Ascending aorta (tissue), 2 donors: ENCODE results near the gene CTNND2. TPM values are rescaled to one million over a fixed set of nuclear protein-coding genes. Genes with fewer than 3 reads are reported as not detected.

Experiments
- DNase-seq, 2 donors: peaks; one replicate each; pipeline ENCODE4 v3.0.0-alpha.2; 2019; ENCODE audit warnings: low spot score in 2 of 2
- H3K27ac ChIP-seq, 2 donors: fragments of 200-600 bp; sonication (generic); one replicate each; pipeline ENCODE4 v1.5.1; 2016 to 2017; ENCODE audit warnings: mild to moderate bottlenecking in 1 of 2
- H3K27me3 ChIP-seq: fragments of 200-600 bp; sonication (generic); one replicate; pipeline ENCODE4 v1.5.1; 2017
- H3K36me3 ChIP-seq, 2 donors: fragments of 200-600 bp; sonication (generic); one replicate each; pipeline ENCODE4 v1.5.1; 2016
- H3K4me1 ChIP-seq, 2 donors: fragments of 200-600 bp; sonication (generic); one replicate each; pipeline ENCODE4 v1.5.1; 2016 to 2017; ENCODE audit warnings: mild to moderate bottlenecking in 1 of 2
- H3K4me3 ChIP-seq, 2 donors: fragments of 200-600 bp; sonication (generic); one replicate each; pipeline ENCODE4 v1.5.1; 2016 to 2017; ENCODE audit warnings: mild to moderate bottlenecking in 1 of 2
- H3K9me3 ChIP-seq, 2 donors: fragments of 200-600 bp; sonication (generic); one replicate each; pipeline ENCODE4 v1.5.1; 2016
- intact Hi-C: fragments of 100-400 bp; cut with DNase I; formaldehyde crosslinking; loops from one replicate; pipeline ENCODE4 v1.15.1; 2023
- total RNA-seq: library from RNA; depleted of rRNA; stranded (reverse); fragments of >200 nt; gene quantifications from one replicate; pipeline ENCODE4 v1.1.0, GENCODE V29; 2016
- TF ChIP-seq, protein P1 (sequence below), 3 experiments: fragments of 200-600 bp in 2 of 3; fragments of 450-650 bp in 1 of 3; sonication (generic) in 2 of 3; IDR thresholded peaks; one replicate each; pipeline ENCODE4 v1.5.1; 2016 to 2019; ENCODE audit warnings: antibody characterized with exemption in 3 of 3, mild to moderate bottlenecking in 1 of 3, moderate library complexity in 1 of 3

The CTNND2 gene
- total RNA-seq, 1 donor from 2014 or later = 0.11 TPM

DNA sequence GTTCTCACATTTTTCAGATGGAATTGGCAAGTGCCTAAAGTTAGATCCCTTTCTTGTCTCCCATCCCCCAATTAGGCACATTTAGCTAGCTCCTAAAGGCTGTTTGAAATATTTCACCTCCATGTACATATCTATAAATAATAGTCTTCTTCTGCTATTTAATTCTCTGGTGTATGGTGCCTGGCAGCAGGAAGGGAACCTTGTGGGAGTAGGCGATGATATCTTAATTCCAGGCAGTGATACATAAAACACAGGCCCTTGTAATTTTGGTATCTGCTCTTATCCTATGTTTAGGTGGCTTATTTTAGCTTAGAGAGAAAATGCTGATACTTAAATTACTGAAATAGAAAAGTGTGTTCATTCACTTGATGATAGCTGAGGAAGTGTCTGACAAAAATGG, 880.3 kb downstream of the CTNND2 start:
- Histone ChIP-seq H3K27ac (no peak overlapping the region), H3K36me3 (no peaks in the 10 kb centered on the region), H3K27me3 (no peaks in the 10 kb centered on the region), H3K9me3 (no peaks in the 10 kb centered on the region), H3K4me3 (no peak overlapping the region), H3K4me1 (no peaks in the 10 kb centered on the region)
- no peak for DNase-seq
- intact Hi-C loops = no loop called here
- TF ChIP-seq, protein P1, sequence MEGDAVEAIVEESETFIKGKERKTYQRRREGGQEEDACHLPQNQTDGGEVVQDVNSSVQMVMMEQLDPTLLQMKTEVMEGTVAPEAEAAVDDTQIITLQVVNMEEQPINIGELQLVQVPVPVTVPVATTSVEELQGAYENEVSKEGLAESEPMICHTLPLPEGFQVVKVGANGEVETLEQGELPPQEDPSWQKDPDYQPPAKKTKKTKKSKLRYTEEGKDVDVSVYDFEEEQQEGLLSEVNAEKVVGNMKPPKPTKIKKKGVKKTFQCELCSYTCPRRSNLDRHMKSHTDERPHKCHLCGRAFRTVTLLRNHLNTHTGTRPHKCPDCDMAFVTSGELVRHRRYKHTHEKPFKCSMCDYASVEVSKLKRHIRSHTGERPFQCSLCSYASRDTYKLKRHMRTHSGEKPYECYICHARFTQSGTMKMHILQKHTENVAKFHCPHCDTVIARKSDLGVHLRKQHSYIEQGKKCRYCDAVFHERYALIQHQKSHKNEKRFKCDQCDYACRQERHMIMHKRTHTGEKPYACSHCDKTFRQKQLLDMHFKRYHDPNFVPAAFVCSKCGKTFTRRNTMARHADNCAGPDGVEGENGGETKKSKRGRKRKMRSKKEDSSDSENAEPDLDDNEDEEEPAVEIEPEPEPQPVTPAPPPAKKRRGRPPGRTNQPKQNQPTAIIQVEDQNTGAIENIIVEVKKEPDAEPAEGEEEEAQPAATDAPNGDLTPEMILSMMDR (IDR thresholded peaks at IDR 0.05) = no peak

DNA sequence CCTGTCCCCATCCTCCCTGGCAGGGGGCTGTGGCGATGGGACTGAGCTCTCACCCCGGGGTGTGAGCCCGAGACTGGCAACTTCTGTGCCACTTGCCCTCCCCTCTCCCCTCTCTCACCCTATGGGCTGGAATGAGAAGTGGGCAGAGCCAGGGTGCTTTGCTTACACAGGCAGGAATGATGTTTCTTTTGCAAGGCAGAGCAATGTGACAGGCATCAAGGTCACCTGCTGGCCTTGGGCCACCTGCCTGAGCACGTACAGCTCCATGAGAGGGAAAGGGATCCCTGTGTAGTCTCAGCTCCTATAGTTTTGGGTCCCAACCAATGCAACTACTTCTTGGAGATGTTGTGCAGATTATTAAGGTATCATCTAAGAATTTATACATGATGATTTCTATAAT, 890.5 kb downstream of the CTNND2 start:
- Histone ChIP-seq H3K27me3 (no peaks in the 10 kb centered on the region), H3K4me1 (no peaks in the 10 kb centered on the region), H3K36me3 (no peaks in the 10 kb centered on the region), H3K4me3 (no peak overlapping the region), H3K27ac (no peak overlapping the region), H3K9me3 (no peaks in the 10 kb centered on the region)
- TF ChIP-seq, protein P1 (IDR thresholded peaks at IDR 0.05) = no peak
- intact Hi-C loops = no loop called here
- DNase-seq = no peak

DNA sequence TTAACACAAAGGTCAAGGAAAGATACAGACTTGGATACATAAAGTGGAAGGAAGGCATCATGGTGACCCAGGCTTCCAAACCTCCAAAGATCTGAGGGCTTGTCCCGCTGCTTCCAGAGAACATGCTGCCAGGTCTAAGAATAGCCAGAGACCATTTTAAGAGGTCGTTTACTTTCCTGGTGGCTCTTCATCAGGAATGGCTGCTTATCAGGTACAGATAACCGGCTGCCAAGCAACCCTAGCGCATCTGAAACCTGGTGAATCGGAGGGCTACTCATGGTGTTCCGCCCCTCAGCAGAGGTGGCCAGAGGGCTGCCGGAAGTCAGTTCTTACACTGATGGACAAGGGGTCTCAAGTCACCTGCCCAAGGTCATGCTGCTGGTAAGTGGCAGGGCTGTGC, 892.0 kb downstream of the CTNND2 start:
- no peak for DNase-seq
- intact Hi-C loops = no loop called here
- Histone ChIP-seq H3K27me3 (no peaks in the 10 kb centered on the region), H3K9me3 (no peaks in the 10 kb centered on the region), H3K4me3 (no peak overlapping the region), H3K4me1 (no peaks in the 10 kb centered on the region), H3K27ac (no peak overlapping the region), H3K36me3 (no peaks in the 10 kb centered on the region)
- TF ChIP-seq, protein P1 (IDR thresholded peaks at IDR 0.05) = no peak

DNA sequence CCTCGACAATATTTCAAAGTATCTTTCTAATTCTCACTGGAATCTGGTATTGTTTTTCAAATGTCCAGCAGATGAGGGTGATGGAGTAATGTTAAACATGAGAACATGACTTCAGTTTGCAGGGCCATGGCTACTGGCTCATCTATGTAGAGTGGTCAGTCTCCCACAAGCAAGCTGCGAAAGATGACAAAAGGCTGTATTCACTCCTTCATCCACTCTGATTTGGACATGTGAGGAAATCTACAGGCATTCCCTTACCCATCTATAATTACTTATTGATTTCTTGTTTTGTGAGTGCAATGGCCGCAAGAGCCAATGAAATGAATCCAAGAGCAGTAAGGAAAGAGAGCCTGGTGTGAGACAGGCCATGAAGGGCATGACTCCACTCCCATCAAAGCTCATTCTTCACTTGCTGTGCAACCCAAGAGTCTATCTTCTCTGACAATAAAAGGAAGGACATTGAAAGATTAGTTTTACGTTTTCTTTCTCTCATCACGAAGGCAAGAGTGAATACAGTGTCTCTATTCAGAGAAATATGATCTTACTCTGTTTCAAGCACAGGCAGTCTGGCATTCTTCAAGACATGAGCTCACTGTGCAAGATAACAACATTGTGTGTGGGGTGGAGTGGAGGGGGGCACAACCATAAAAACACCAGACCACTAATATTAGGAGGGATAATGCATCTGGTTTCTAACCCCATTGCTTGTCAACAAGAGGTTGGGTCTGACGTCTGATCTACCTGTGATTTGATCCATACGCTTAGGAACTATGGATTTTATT, 893.6 kb downstream of the CTNND2 start:
- H3K27ac ChIP-seq = no peak overlapping the region
- H3K9me3 ChIP-seq = no peaks in the 10 kb centered on the region
- H3K36me3 ChIP-seq = no peaks in the 10 kb centered on the region
- no peaks in the 10 kb centered on the region for H3K27me3 ChIP-seq
- TF ChIP-seq, protein P1 (IDR thresholded peaks at IDR 0.05) = no peak
- H3K4me1 ChIP-seq = no peaks in the 10 kb centered on the region
- DNase-seq = no peak
- H3K4me3 ChIP-seq = no peak overlapping the region
- intact Hi-C loops = no loop called here

DNA sequence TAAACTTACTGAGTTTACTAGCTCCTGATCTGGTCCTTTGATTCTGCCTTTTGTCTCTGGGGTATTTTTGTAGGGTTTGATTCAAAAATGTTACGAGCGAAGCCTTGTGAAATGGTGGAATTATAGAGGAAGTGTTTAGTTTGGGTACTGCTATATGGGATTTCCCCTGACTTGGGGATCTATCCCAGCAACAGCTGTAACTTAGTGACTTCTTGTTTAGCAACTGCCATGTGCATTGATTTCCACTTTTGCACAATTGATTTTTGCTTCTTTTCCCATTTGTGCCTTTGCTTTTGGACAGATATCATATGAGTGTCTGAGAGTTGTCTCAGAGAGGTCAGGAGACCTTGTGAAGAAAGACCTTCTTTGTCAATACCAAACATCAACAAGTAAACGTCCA, 894.7 kb downstream of the CTNND2 start:
- Histone ChIP-seq H3K4me1 (no peaks in the 10 kb centered on the region), H3K4me3 (no peak overlapping the region), H3K36me3 (no peaks in the 10 kb centered on the region), H3K27me3 (no peaks in the 10 kb centered on the region), H3K27ac (no peak overlapping the region), H3K9me3 (no peaks in the 10 kb centered on the region)
- intact Hi-C loops = no loop called here
- no peak for DNase-seq
- TF ChIP-seq, protein P1 (IDR thresholded peaks at IDR 0.05) = no peak
